A673 (cell line): ENCODE data around the gene C19orf12. TPM values are rescaled to one million over a fixed set of nuclear protein-coding genes. Genes with fewer than 3 reads are reported as not detected.
A peak's percentile ranks its signal among the peaks of the same experiment; 100 is the strongest.

Experiments
- BruUV-seq: library from RNA; stranded (reverse); fragments of 400-500 nt; replicated peaks from 2 replicates; lab custom pipeline; 2021; lab: Mats Ljungman, UMichigan
- CTCF ChIA-PET: fragments of 300-600 bp; sonication (Branson Sonifier 250); formaldehyde crosslinking; loops from one replicate; lab custom pipeline; 2022; ENCODE audit warnings: antibody characterized with exemption; lab: Charles Lee
- POLR2A ChIA-PET: fragments of 300-600 bp; sonication (Branson Sonifier 250); formaldehyde crosslinking; loops from one replicate; lab custom pipeline; 2022; ENCODE audit warnings: antibody characterized with exemption; ENCODE audit not compliant: low non-redundant PET; lab: Charles Lee
- DNase-seq: peaks from one replicate; pipeline ENCODE4 v3.0.0-alpha.2; 2015; ENCODE audit warnings: low spot score
- H3K27ac ChIP-seq: fragments of 200-600 bp; sonication (generic); 2 replicates; pipeline ENCODE4 v1.5.1; 2016; ENCODE audit warnings: mixed run types, low read depth, mild to moderate bottlenecking, mixed read lengths, antibody characterized with exemption, low read length; ENCODE audit not compliant: poor library complexity, severe bottlenecking
- H3K27me3 ChIP-seq: fragments of 200-600 bp; sonication (generic); replicated peaks from 2 replicates; pipeline ENCODE4 v1.6.1; 2017; ENCODE audit warnings: mixed run types, low read depth, mild to moderate bottlenecking, mixed read lengths, antibody characterized with exemption, low read length; ENCODE audit not compliant: insufficient read depth, poor library complexity
- H3K36me3 ChIP-seq: fragments of 200-600 bp; sonication (generic); 2 replicates; pipeline ENCODE4 v1.6.1; 2016; ENCODE audit warnings: mixed run types, mild to moderate bottlenecking, mixed read lengths, antibody characterized with exemption, low read length; ENCODE audit not compliant: insufficient read depth, poor library complexity, severe bottlenecking
- H3K4me1 ChIP-seq: fragments of 200-600 bp; sonication (generic); 2 replicates; pipeline ENCODE4 v1.6.1; 2017; ENCODE audit warnings: mixed run types, mild to moderate bottlenecking, mixed read lengths, antibody characterized with exemption, low read length; ENCODE audit not compliant: insufficient read depth, poor library complexity, severe bottlenecking
- H3K4me3 ChIP-seq: fragments of 200-600 bp; sonication (generic); 2 replicates; pipeline ENCODE4 v1.5.1; 2016; ENCODE audit warnings: low read depth, mixed run types, mild to moderate bottlenecking, mixed read lengths, low read length; ENCODE audit not compliant: poor library complexity, severe bottlenecking
- H3K9me3 ChIP-seq: fragments of 200-600 bp; sonication (generic); 2 replicates; pipeline ENCODE4 v1.6.1; 2016; ENCODE audit warnings: mixed run types, low read depth, mild to moderate bottlenecking, mixed read lengths, antibody characterized with exemption, low read length; ENCODE audit not compliant: poor library complexity, severe bottlenecking
- CTCF ChIP-seq: fragments of 300-800, 200-600 bp; sonication (generic); conservative IDR thresholded peaks from 2 replicates; pipeline ENCODE4 v1.5.1; 2017; ENCODE audit warnings: low read depth, mild to moderate bottlenecking, antibody characterized with exemption, low read length, moderate library complexity, mixed read lengths
- EZH2 ChIP-seq: fragments of 200-600 bp; sonication (generic); IDR thresholded peaks from 2 replicates; pipeline ENCODE4 v1.6.1; 2017; ENCODE audit warnings: borderline replicate concordance, low read depth, mild to moderate bottlenecking, mixed read lengths, antibody characterized with exemption, low read length; ENCODE audit not compliant: poor library complexity, severe bottlenecking
- intact Hi-C: fragments of 100-400 bp; cut with micrococcal nuclease; formaldehyde crosslinking; loops from one replicate; pipeline ENCODE4 v1.10.0; 2022; ENCODE audit not compliant: unreplicated experiment
- total RNA-seq: library from RNA; stranded (reverse); gene quantifications from 2 replicates; pipeline ENCODE4 v1.2.3, GENCODE V29; 2021

Gene C19orf12
- total RNA-seq, 1 experiment from 2014 or later = 26.8 TPM

DNA sequence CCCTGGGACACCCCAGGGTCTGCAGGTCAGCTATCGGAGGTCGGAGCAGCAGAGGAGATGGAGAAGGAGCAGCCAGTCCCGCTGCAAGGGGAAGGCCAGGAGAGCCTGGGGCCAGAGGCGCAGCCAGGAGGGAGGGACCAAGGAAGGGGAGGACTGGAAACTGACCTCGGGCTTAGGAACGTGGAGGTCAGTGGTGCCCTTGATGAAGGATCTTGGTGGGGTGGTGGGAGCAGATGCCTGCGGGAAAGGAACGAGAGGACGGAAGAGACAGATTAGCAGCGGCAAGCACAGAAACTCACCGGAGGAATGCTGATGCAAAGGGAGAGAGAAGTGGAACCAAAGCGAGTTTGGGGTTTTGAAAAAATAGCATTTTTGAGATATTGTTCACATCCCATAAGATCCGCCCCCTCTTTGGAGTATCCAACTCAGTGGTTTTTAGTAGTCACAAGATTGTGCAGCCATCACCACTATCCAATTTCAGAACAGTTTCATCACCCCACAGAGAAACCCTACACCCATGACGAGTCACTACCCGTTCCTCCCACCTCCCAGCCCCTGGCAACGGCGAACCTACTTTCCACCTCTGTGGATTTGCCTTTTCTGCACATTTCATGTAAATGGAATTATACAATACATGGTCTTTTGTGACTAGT, 27.7 kb downstream of the C19orf12 start:
- Histone ChIP-seq H3K4me1 (no peaks in the 10 kb centered on the region), H3K36me3 (no peaks in the 10 kb centered on the region), H3K27me3 (no peaks in the 10 kb centered on the region), H3K9me3 (peaks cover 11% of the 10 kb centered on the region), H3K4me3 (no peak overlapping the region), H3K27ac (peak overlapping the region; percentile 40)
- no peak for TF ChIP-seq CTCF
- TF ChIP-seq EZH2 = no peak
- DNase-seq = peak; percentile 38
- intact Hi-C loops = no loop called here
- ChIA-PET POLR2A (no interaction called here), CTCF (no interaction called here)
- BruUV-seq = no TSS peak

GRCh38 chr19:29686285-29686805, 28.7 kb downstream of the C19orf12 start:
- Histone ChIP-seq H3K9me3 (peaks cover 11% of the 10 kb centered on the region), H3K27me3 (no peaks in the 10 kb centered on the region), H3K27ac (no peak overlapping the region), H3K4me3 (no peak overlapping the region), H3K4me1 (no peaks in the 10 kb centered on the region), H3K36me3 (no peaks in the 10 kb centered on the region)
- no TSS peak for BruUV-seq
- no peak for TF ChIP-seq EZH2
- no peak for TF ChIP-seq CTCF
- intact Hi-C loops = no loop called here
- ChIA-PET CTCF (no interaction called here), POLR2A (no interaction called here)
- no peak for DNase-seq

DNA sequence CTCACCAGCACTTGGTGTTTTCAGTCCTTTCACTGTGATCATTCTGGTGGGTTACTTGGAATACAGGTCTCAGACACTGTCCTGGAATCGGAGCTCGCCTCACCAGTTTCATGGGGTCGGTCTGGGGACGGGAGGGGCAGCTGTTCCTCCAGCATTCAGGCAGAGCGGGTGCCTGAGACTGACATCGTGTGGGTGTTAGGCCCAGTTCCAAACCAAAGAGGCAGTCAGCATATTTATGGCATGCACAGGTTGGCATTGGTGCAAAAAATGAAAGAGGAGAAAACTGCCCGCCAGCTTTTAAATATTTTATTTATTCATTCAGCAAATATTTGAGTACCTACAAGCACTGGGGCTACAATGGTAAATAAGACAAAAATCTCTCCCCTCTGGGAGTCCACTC, 29.7 kb downstream of the C19orf12 start:
- Histone ChIP-seq H3K27ac (no peak overlapping the region), H3K27me3 (no peaks in the 10 kb centered on the region), H3K4me1 (no peaks in the 10 kb centered on the region), H3K36me3 (no peaks in the 10 kb centered on the region), H3K9me3 (peaks cover 5% of the 10 kb centered on the region), H3K4me3 (no peak overlapping the region)
- ChIA-PET POLR2A (no interaction called here), CTCF (no interaction called here)
- TF ChIP-seq CTCF (no peak), EZH2 (no peak)
- DNase-seq = no peak
- no TSS peak for BruUV-seq
- intact Hi-C loops = no loop called here
